ENCODE measurements around the gene TOX2. TPM values are rescaled to one million over a fixed set of nuclear protein-coding genes. Genes with fewer than 3 reads are reported as not detected.

Gene TOX2
- total RNA-seq, 1 experiment from 2014 or later: 1.7 TPM

DNA sequence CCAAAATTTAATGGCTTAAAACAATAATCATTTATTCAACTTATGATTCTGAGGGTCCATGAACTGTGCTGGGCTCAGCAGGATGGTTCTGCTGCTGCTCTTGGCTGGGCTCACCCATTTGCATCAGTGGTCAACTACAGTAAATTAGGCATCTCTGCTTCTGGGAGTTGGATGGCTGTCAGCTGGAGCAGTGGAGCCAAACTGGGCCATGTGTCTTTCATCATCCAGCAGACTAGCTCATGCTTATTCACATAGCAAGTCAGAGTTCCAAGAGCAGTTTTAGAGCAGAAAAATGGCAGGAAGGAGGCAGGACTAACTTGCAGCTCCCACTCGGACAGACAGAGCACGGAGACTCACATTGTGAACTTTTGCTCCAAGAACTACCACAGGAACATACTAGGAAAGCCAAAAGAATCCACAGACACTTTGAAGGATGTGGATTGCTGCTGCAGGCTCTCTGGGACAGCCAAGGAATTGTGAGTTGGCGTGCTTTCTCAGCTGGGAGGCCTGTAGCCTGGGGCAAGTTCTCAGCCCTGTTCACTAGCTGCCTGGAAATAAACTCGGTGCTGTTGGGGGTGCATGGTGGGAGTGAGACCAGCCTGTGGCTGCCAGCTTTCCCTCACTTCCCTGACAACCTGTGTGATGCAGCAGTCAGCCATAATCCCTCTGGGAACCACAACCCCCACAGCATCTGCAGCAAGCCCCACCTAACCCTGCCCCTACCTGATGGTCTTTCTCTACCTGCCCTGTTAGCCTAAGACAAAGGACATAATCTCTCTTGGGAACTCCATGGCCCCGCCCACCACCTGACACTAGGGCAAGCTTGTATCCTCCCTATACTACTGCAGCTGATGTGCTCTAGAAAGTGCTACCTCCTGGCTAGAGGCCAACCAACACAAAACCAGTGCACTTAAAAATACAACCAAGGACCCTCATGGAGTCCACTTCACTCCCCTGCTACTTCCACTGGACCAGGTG is 143.3 kb downstream of the TOX2 start:
- Histone ChIP-seq H3K4ac (ENCODE audit: low read depth, low read length) (no peak overlapping the region), H3K79me2 (ENCODE audit: insufficient read depth, low read length) (no peaks in the 10 kb centered on the region), H4K20me1 (ENCODE audit: control insufficient read depth, insufficient read depth, insufficient read length) (no peaks in the 10 kb centered on the region), H2BK15ac (ENCODE audit: low read depth, low read length) (no peak overlapping the region), H2BK20ac (ENCODE audit: low read depth, low read length, poor library complexity, severe bottlenecking) (no peak overlapping the region), H4K91ac (ENCODE audit: insufficient read length, low read depth, low read length) (no peak overlapping the region), H2BK12ac (ENCODE audit: insufficient read length, low read depth, low read length) (no peak overlapping the region), H2AFZ (ENCODE audit: low read length) (no peak overlapping the region), H3T11ph (ENCODE audit: low read length) (no peak overlapping the region), H3K27me3 (ENCODE audit: insufficient read depth, low read length) (no peaks in the 10 kb centered on the region), H3K56ac (ENCODE audit: insufficient read length, low read depth, low read length) (no peak overlapping the region), H4K8ac (replicated peaks; ENCODE audit: insufficient read length, low read depth, low read length) (no peak overlapping the region), H3K9ac (ENCODE audit: extremely low read depth, insufficient read length, low read length) (no peak overlapping the region), H3K4me1 (ENCODE audit: insufficient read depth, low read length) (no peaks in the 10 kb centered on the region; the same call in 1 of the 2 replicates), H3K79me1 (ENCODE audit: insufficient read depth, low read depth, low read length, poor library complexity, severe bottlenecking) (no peaks in the 10 kb centered on the region), H2BK5ac (ENCODE audit: insufficient read length, low read length) (no peak overlapping the region), H2BK120ac (ENCODE audit: low read depth, low read length, poor library complexity, severe bottlenecking) (no peak overlapping the region), H3K23me2 (ENCODE audit: insufficient read length, low read depth, low read length, poor library complexity, severe bottlenecking) (no peaks in the 10 kb centered on the region), H3K18ac (ENCODE audit: insufficient read length, low read depth, low read length) (no peak overlapping the region), H3K4me2 (ENCODE audit: insufficient read depth, insufficient read length, low read length) (no peak overlapping the region), H3K14ac (ENCODE audit: insufficient read depth, low read length) (no peak overlapping the region; the same call in 1 of the 2 replicates), H3K27ac (ENCODE audit: insufficient read length, low read depth, low read length) (no peak overlapping the region), H2AK5ac (ENCODE audit: insufficient read length, low read length) (no peak overlapping the region), H3K23ac (ENCODE audit: insufficient read length, low read depth, low read length) (no peak overlapping the region), H3K9me3 (ENCODE audit: control insufficient read depth, low read depth, low read length) (no peaks in the 10 kb centered on the region), H4K5ac (ENCODE audit: insufficient read length, low read depth, low read length) (no peak overlapping the region)
- peaks cover 0 to 9% (median 2%) of the 10 kb centered on the region in 3 experiments; a peak in 3 of 7 replicates for H3K36me3 Mint-ChIP-seq (ENCODE audit: insufficient read depth in 1 of 3, low read depth in 3 of 3)
- no peak overlapping the region for H3K4me3 Mint-ChIP-seq
- no peak for DNase-seq
- no peaks in the 10 kb centered on the region for H3K27me3 Mint-ChIP-seq (ENCODE audit: low read depth)
- TF ChIP-seq CTCF (conservative IDR thresholded peaks at IDR 0.05): no peak
- 0 out of 7 replicates have a peak overlapping the region, but pooled peaks of 1 of the 3 experiments have one; percentile 12 for H3K27ac Mint-ChIP-seq
- H3K9me3 Mint-ChIP-seq: peaks cover 0 to 6% of the 10 kb centered on the region in 2 experiments; a peak in 2 of 5 replicates
- peaks cover 11 to 14% of the 10 kb centered on the region in 2 experiments for H3K4me1 Mint-ChIP-seq
- no CpG with 5 or more reads among the region's 5 CpGs for WGBS (ENCODE audit: extremely low coverage, insufficient read length, low lambda C conversion rate)
